Nucleus accumbens (tissue), 56 donors: ENCODE results near the gene SIRT3.
"Not testable (repeated sequence)": the region's sequence is repeated elsewhere in the genome, so short reads cannot be mapped to it uniquely, and the experiment has no call there.

Experiments
- DNase-seq, 56 donors: peaks; one replicate each; lab custom pipeline; 2025; lab: John Stamatoyannopoulos, UW

Gene SIRT3

GRCh38 chr11:189843-190311 is 46.3 kb downstream of the SIRT3 start:
- not testable (repeated sequence) for DNase-seq

GRCh38 chr11:189200-189783 is 46.9 kb downstream of the SIRT3 start:
- DNase-seq: not testable (repeated sequence)

- DNase-seq: not testable (repeated sequence)
Measured at GRCh38 chr11:180242-180641, 55.9 kb downstream of the SIRT3 start.
